Measurements from ENCODE around the gene CHTOP.
"Not testable (repeated sequence)": the region's sequence is repeated elsewhere in the genome, so short reads cannot be mapped to it uniquely, and the experiment has no call there.

The CHTOP gene

GRCh38 chr1:153633754-153634665 is at the start of gene CHTOP:
TSS of gene CHTOP (plus strand) at chr1:153634066. CDS start at chr1:153636589, 2,523 bp downstream.
- DNase-seq (ENCODE audit: extremely low read depth in 1 of 2, low read depth in 1 of 2): peak; percentile 83 to 93

- DNase-seq (ENCODE audit: extremely low read depth in 1 of 2, low read depth in 1 of 2): no peak
These were observed 48.9 kb upstream of the CHTOP start for GRCh38 chr1:153585006-153585405.

GRCh38 chr1:153586347-153586746 is 47.5 kb upstream of the CHTOP start:
- no peak for DNase-seq (ENCODE audit: extremely low read depth in 1 of 2, low read depth in 1 of 2)

GRCh38 chr1:153587314-153587713 is 46.6 kb upstream of the CHTOP start:
- DNase-seq (ENCODE audit: extremely low read depth in 1 of 2, low read depth in 1 of 2): no peak

GRCh38 chr1:153588033-153588432 is 45.8 kb upstream of the CHTOP start:
- not testable (repeated sequence) for DNase-seq (ENCODE audit: extremely low read depth in 1 of 2, low read depth in 1 of 2)

GRCh38 chr1:153588482-153588881 is 45.4 kb upstream of the CHTOP start:
- DNase-seq (ENCODE audit: extremely low read depth in 1 of 2, low read depth in 1 of 2): no peak

GRCh38 chr1:153592748-153593147 is 41.1 kb upstream of the CHTOP start:
- no peak for DNase-seq (ENCODE audit: extremely low read depth in 1 of 2, low read depth in 1 of 2)

GRCh38 chr1:153597206-153597605 is 36.7 kb upstream of the CHTOP start:
- no peak for DNase-seq (ENCODE audit: extremely low read depth in 1 of 2, low read depth in 1 of 2)

GRCh38 chr1:153598309-153599172 is 35.3 kb upstream of the CHTOP start:
- no peak for DNase-seq (ENCODE audit: extremely low read depth in 1 of 2, low read depth in 1 of 2)

- no peak for DNase-seq (ENCODE audit: extremely low read depth in 1 of 2, low read depth in 1 of 2)
These were observed 34.0 kb upstream of the CHTOP start for GRCh38 chr1:153599847-153600246.

- DNase-seq (ENCODE audit: extremely low read depth in 1 of 2, low read depth in 1 of 2): no peak
These were observed 31.1 kb upstream of the CHTOP start for GRCh38 chr1:153602749-153603148.

GRCh38 chr1:153606194-153606593 is 27.7 kb upstream of the CHTOP start:
- DNase-seq (ENCODE audit: extremely low read depth in 1 of 2, low read depth in 1 of 2): no peak

GRCh38 chr1:153607381-153607780 is 26.5 kb upstream of the CHTOP start:
- no peak for DNase-seq (ENCODE audit: extremely low read depth in 1 of 2, low read depth in 1 of 2)

- DNase-seq (ENCODE audit: extremely low read depth in 1 of 2, low read depth in 1 of 2): no peak
These were observed 25.7 kb upstream of the CHTOP start for GRCh38 chr1:153608089-153608682.

GRCh38 chr1:153608742-153609584 is 24.9 kb upstream of the CHTOP start:
- DNase-seq (ENCODE audit: extremely low read depth in 1 of 2, low read depth in 1 of 2): no peak

- DNase-seq (ENCODE audit: extremely low read depth in 1 of 2, low read depth in 1 of 2): no peak
These were observed 24.3 kb upstream of the CHTOP start for GRCh38 chr1:153609585-153609907.

GRCh38 chr1:153610334-153610733 is 23.5 kb upstream of the CHTOP start:
- DNase-seq (ENCODE audit: extremely low read depth in 1 of 2, low read depth in 1 of 2): no peak

GRCh38 chr1:153610811-153611301 is 23.0 kb upstream of the CHTOP start:
- no peak for DNase-seq (ENCODE audit: extremely low read depth in 1 of 2, low read depth in 1 of 2)

- DNase-seq (ENCODE audit: extremely low read depth in 1 of 2, low read depth in 1 of 2): no peak
These were observed 22.5 kb upstream of the CHTOP start for GRCh38 chr1:153611356-153611755.

GRCh38 chr1:153612111-153612754 is 21.6 kb upstream of the CHTOP start:
- DNase-seq (ENCODE audit: extremely low read depth in 1 of 2, low read depth in 1 of 2): no peak

Measured in activated CD8-positive, alpha-beta memory T cell treated with anti-CD3 and anti-CD28 coated beads for 1 hour (primary cell).